Body of pancreas (tissue), 4 donors: Measurements from ENCODE around the gene SH2B2. TPM values are rescaled to one million over a fixed set of nuclear protein-coding genes. Genes with fewer than 3 reads are reported as not detected.
A peak's percentile ranks its signal among the peaks of the same experiment; 100 is the strongest.

Experiments
- ATAC-seq: fragments of 150-250 bp; one replicate; pipeline ENCODE4 v1.9.1; 2016
- DNase-seq, 4 donors: peaks; one replicate each; pipeline ENCODE4 v3.0.0-alpha.2; 2019
- H3K27ac ChIP-seq, 4 donors: fragments of 200-600 bp; sonication (generic); 1 replicate in 3 of 4; 2 replicates in 1 of 4; pipeline versions ENCODE4 v1.5.1 to v1.6.1; 2016 to 2019; ENCODE audit warnings: mild to moderate bottlenecking in 1 of 4, mixed read lengths in 1 of 4, moderate library complexity in 1 of 4
- H3K27me3 ChIP-seq, 2 donors: fragments of 200-600 bp; sonication (generic); one replicate each; pipeline ENCODE4 v1.6.0; 2016; ENCODE audit warnings: mild to moderate bottlenecking in 1 of 2
- H3K36me3 ChIP-seq, 2 donors: fragments of 200-600 bp; sonication (generic); replicated peaks in 1 of 2; 2 replicates each; pipeline ENCODE4 v1.5.1; 2016; ENCODE audit warnings: low read depth in 2 of 2; ENCODE audit not compliant: insufficient read depth in 1 of 2
- H3K4me1 ChIP-seq: fragments of 200-600 bp; sonication (generic); one replicate; pipeline ENCODE4 v1.6.0; 2016
- H3K4me3 ChIP-seq, 2 donors: fragments of 200-600 bp; sonication (generic); 1 replicate in 1 of 2; 2 replicates in 1 of 2; pipeline ENCODE4 v1.5.1; 2016 to 2019
- H3K9me3 ChIP-seq, 3 donors: fragments of 200-600 bp; sonication (generic); 1 replicate in 2 of 3; 2 replicates in 1 of 3; pipeline ENCODE4 v1.5.1; 2016
- CTCF ChIP-seq, 7 experiments: fragments of 450-650 bp in 4 of 7; fragments of 200-600 bp in 3 of 7; sonication (generic) in 3 of 7; IDR thresholded peaks; one replicate each; pipeline ENCODE4 v1.5.1; 2016 to 2019; ENCODE audit warnings: antibody characterized with exemption in 7 of 7
- POLR2A ChIP-seq, 3 donors: fragments of 450-650 bp; IDR thresholded peaks; one replicate each; pipeline ENCODE4 v1.6.1; 2016; ENCODE audit warnings: antibody characterized with exemption in 3 of 3, mild to moderate bottlenecking in 2 of 3
- WGBS, 2 donors: methylation state at CpG; one replicate each; pipeline ENCODE4 v1.1.5; 2017; 5-methylcytosine and 5-hydroxymethylcytosine counted together
- intact Hi-C: fragments of 100-400 bp; cut with DNase I; formaldehyde crosslinking; loops from one replicate; pipeline ENCODE4 v1.15.1; 2023
- total RNA-seq, 2 donors: library from RNA; depleted of rRNA; stranded (reverse); fragments of >200 nt; gene quantifications; one replicate each; pipeline ENCODE4 v1.1.0, GENCODE V29; 2016

SH2B2 gene
- total RNA-seq, 2 donors from 2014 or later, result 1.0 to 6.3 TPM

GRCh38 chr7:102287981-102288278 lies 1.3 kb downstream of the SH2B2 start:
- intact Hi-C loops, result no loop called here
- no peak for ATAC-seq
- Histone ChIP-seq H3K4me1 (peaks cover 25% of the 10 kb centered on the region), H3K27ac (no peak overlapping the region), H3K9me3 (no peaks in the 10 kb centered on the region), H3K36me3 (no peaks in the 10 kb centered on the region), H3K4me3 (peak overlapping the region in 1 of 2 donors; percentile 74), H3K27me3 (no peaks in the 10 kb centered on the region)
- TF ChIP-seq CTCF (IDR thresholded peaks at IDR 0.05) (no peak), POLR2A (IDR thresholded peaks at IDR 0.05) (no peak)
- no peak for DNase-seq
- WGBS, 2 donors, result 13 to 40% methylated on average over 1 to 5 of the region's 5 CpGs

GRCh38 chr7:102288285-102288930 lies 1.7 kb downstream of the SH2B2 start:
- H3K4me1 ChIP-seq, result peaks cover 25% of the 10 kb centered on the region
- no peaks in the 10 kb centered on the region for H3K27me3 ChIP-seq
- intact Hi-C loops, result no loop called here
- DNase-seq, result no peak
- H3K4me3 ChIP-seq, result no peak overlapping the region
- TF ChIP-seq CTCF (IDR thresholded peaks at IDR 0.05) (no peak), POLR2A (IDR thresholded peaks at IDR 0.05) (no peak)
- ATAC-seq, result no peak
- no peaks in the 10 kb centered on the region for H3K36me3 ChIP-seq
- 43 to 55% methylated on average over 10 of the region's 10 CpGs for WGBS, 2 donors
- no peaks in the 10 kb centered on the region for H3K9me3 ChIP-seq
- H3K27ac ChIP-seq, result no peak overlapping the region

GRCh38 chr7:102289057-102289456 lies 2.4 kb downstream of the SH2B2 start:
- peaks cover 25% of the 10 kb centered on the region for H3K4me1 ChIP-seq
- no peaks in the 10 kb centered on the region for H3K36me3 ChIP-seq
- TF ChIP-seq POLR2A (IDR thresholded peaks at IDR 0.05) (no peak), CTCF (IDR thresholded peaks at IDR 0.05) (no peak)
- H3K27ac ChIP-seq, result no peak overlapping the region
- no peaks in the 10 kb centered on the region for H3K27me3 ChIP-seq
- no peaks in the 10 kb centered on the region for H3K9me3 ChIP-seq
- WGBS, 2 donors, result 77 to 85% methylated on average over 4 to 9 of the region's 9 CpGs
- intact Hi-C loops, result no loop called here
- no peak for ATAC-seq
- DNase-seq, result no peak
- no peak overlapping the region for H3K4me3 ChIP-seq

GRCh38 chr7:102291056-102291915 lies 4.6 kb downstream of the SH2B2 start:
- 63 to 82% methylated on average over 9 to 18 of the region's 18 CpGs for WGBS, 2 donors
- Histone ChIP-seq H3K4me3 (no peak overlapping the region), H3K36me3 (no peaks in the 10 kb centered on the region), H3K4me1 (peaks cover 17% of the 10 kb centered on the region), H3K27ac (no peak overlapping the region), H3K27me3 (no peaks in the 10 kb centered on the region), H3K9me3 (no peaks in the 10 kb centered on the region)
- ATAC-seq (no peak), DNase-seq (no peak)
- TF ChIP-seq POLR2A (IDR thresholded peaks at IDR 0.05) (no peak), CTCF (IDR thresholded peaks at IDR 0.05) (no peak)
- intact Hi-C loops, result no loop called here
